CD14-positive monocyte (primary cell): ENCODE results near the gene DNAJC16. TPM values are rescaled to one million over a fixed set of nuclear protein-coding genes. Genes with fewer than 3 reads are reported as not detected.

Source experiments
- DNase-seq, 3 donors: peaks; one replicate each; pipeline ENCODE4 v3.0.0-alpha.2; 2011 to 2022
- H2AFZ ChIP-seq: 2 replicates; pipeline ENCODE4 v1.6.0; 2012; ENCODE audit warnings: mild to moderate bottlenecking, low read depth, low read length, inconsistent platforms; ENCODE audit not compliant: insufficient read depth, poor library complexity, severe bottlenecking
- H3K27ac ChIP-seq, 2 donors: 1 replicate in 1 of 2; 2 replicates in 1 of 2; pipeline ENCODE4 v1.5.1; 2012 to 2013; ENCODE audit warnings: low read length in 2 of 2, control low read depth in 1 of 2, inconsistent platforms in 1 of 2, low read depth in 1 of 2, mild to moderate bottlenecking in 1 of 2
- H3K27me3 ChIP-seq, 2 donors: one replicate each; pipeline versions ENCODE4 v1.6.0 to v1.6.1; 2011 to 2013; ENCODE audit warnings: low read length in 2 of 2; ENCODE audit not compliant: control insufficient read depth in 2 of 2, insufficient read depth in 2 of 2
- H3K36me3 ChIP-seq, 2 donors: replicated peaks in 1 of 2; 1 replicate in 1 of 2; 2 replicates in 1 of 2; pipeline versions ENCODE4 v1.5.1 to v1.6.1; 2012 to 2013; ENCODE audit warnings: low read length in 2 of 2, control low read depth in 1 of 2, inconsistent platforms in 1 of 2, mild to moderate bottlenecking in 1 of 2; ENCODE audit not compliant: insufficient read depth in 2 of 2, control insufficient read depth in 1 of 2
- H3K4me1 ChIP-seq, 2 donors: 1 replicate in 1 of 2; 2 replicates in 1 of 2; pipeline versions ENCODE4 v1.5.1 to v1.6.1; 2012 to 2013; ENCODE audit warnings: low read length in 2 of 2, control low read depth in 1 of 2, inconsistent platforms in 1 of 2, mild to moderate bottlenecking in 1 of 2, moderate library complexity in 1 of 2; ENCODE audit not compliant: insufficient read depth in 2 of 2, control insufficient read depth in 1 of 2
- H3K4me2 ChIP-seq: replicated peaks from 2 replicates; pipeline ENCODE3; 2012; ENCODE audit warnings: low read length, moderate library complexity, mild to moderate bottlenecking; ENCODE audit not compliant: poor library complexity, severe bottlenecking; ENCODE audit errors: extremely low read depth
- H3K4me3 ChIP-seq, 3 experiments: fragments of 200-600 bp in 1 of 3; sonication (generic) in 1 of 3; replicated peaks in 1 of 3; 1 replicate in 2 of 3; 2 replicates in 1 of 3; pipeline ENCODE4 v1.5.1; 2011 to 2013; ENCODE audit warnings: low read length in 3 of 3, mild to moderate bottlenecking in 3 of 3, control low read depth in 2 of 3, low read depth in 2 of 3, inconsistent platforms in 1 of 3, moderate library complexity in 1 of 3
- H3K79me2 ChIP-seq: 2 replicates; pipeline ENCODE4 v1.6.0; 2012; ENCODE audit warnings: mild to moderate bottlenecking, control low read depth, inconsistent platforms, low read length, moderate library complexity; ENCODE audit not compliant: insufficient read depth
- H3K9ac ChIP-seq: 2 replicates; pipeline ENCODE4 v1.6.0; 2017; ENCODE audit warnings: low read length, mild to moderate bottlenecking; ENCODE audit not compliant: insufficient read depth, poor library complexity, severe bottlenecking
- H3K9me3 ChIP-seq, 2 donors: replicated peaks in 1 of 2; 1 replicate in 1 of 2; 2 replicates in 1 of 2; pipeline versions ENCODE4 v1.5.1 to v1.6.1; 2012 to 2013; ENCODE audit warnings: low read length in 2 of 2, control low read depth in 1 of 2; ENCODE audit not compliant: control insufficient read depth in 1 of 2, insufficient read depth in 1 of 2
- H4K20me1 ChIP-seq: 2 replicates; pipeline ENCODE4 v1.6.0; 2012; ENCODE audit warnings: mild to moderate bottlenecking, low read length, control low read depth, moderate library complexity; ENCODE audit not compliant: insufficient read depth
- H3K27ac Mint-ChIP-seq, 7 donors: one replicate each; pipeline ENCODE4 v1.8.0; 2020; ENCODE audit warnings: mild to moderate bottlenecking in 7 of 7, mixed read lengths in 7 of 7, moderate library complexity in 6 of 7, inconsistent platforms in 2 of 7
- H3K27me3 Mint-ChIP-seq, 3 donors: one replicate each; pipeline ENCODE4 v1.8.0; 2021 to 2022; ENCODE audit warnings: low read depth in 3 of 3, mild to moderate bottlenecking in 3 of 3, mixed read lengths in 3 of 3, moderate library complexity in 3 of 3, inconsistent platforms in 1 of 3
- H3K36me3 Mint-ChIP-seq, 2 donors: one replicate each; pipeline ENCODE4 v1.8.0; 2020; ENCODE audit warnings: mixed read lengths in 2 of 2, inconsistent platforms in 1 of 2, mild to moderate bottlenecking in 1 of 2
- H3K4me1 Mint-ChIP-seq: one replicate; pipeline ENCODE4 v1.8.0; 2020; ENCODE audit warnings: mild to moderate bottlenecking, mixed read lengths
- H3K4me3 Mint-ChIP-seq, 2 donors: one replicate each; pipeline ENCODE4 v1.8.0; 2020; ENCODE audit warnings: mild to moderate bottlenecking in 2 of 2, mixed read lengths in 2 of 2, moderate library complexity in 1 of 2
- H3K9me3 Mint-ChIP-seq, 7 donors: one replicate each; pipeline ENCODE4 v1.8.0; 2020 to 2022; ENCODE audit warnings: mixed read lengths in 7 of 7, mild to moderate bottlenecking in 6 of 7, moderate library complexity in 6 of 7, inconsistent platforms in 2 of 7
- CTCF ChIP-seq: fragments of 200-600 bp; IDR thresholded peaks from one replicate; pipeline ENCODE4 v1.8.0; 2022; ENCODE audit warnings: antibody characterized with exemption, mild to moderate bottlenecking
- WGBS: methylation state at CpG from one replicate; pipeline ENCODE4 v1.1.5; 2013; ENCODE audit warnings: missing lambda C conversion rate; ENCODE audit not compliant: insufficient coverage; 5-methylcytosine and 5-hydroxymethylcytosine counted together
- intact Hi-C, 2 donors: fragments of 100-400 bp; cut with micrococcal nuclease; formaldehyde crosslinking; loops; one replicate each; pipeline versions ENCODE4 v1.15.0 to v1.15.1; 2023
- polyA plus RNA-seq, 3 donors: library from polyadenylated mRNA; depleted of rRNA in 1 of 3; unstranded in 2 of 3; stranded (reverse) in 1 of 3; fragments of 300-500 nt in 2 of 3; fragments of >200 nt in 1 of 3; fragmentation: Illumina TruSeq in 2 of 3; gene quantifications; 1 replicate in 2 of 3; 2 replicates in 1 of 3; pipeline ENCODE4 v1.2.3, GENCODE V29; 2012 to 2021

Gene DNAJC16
- polyA plus RNA-seq, 3 donors = 5.4 to 7.8 (median 6.3) TPM

GRCh38 chr1:15524021-15524282, 2.7 kb upstream of the DNAJC16 start, which contains the start of gene CASP9:
Gene CASP9, minus strand, starts transcription at chr1:15524215. Its CDS starts 15 bp downstream, at chr1:15524200.
- peak within 1 kb of the TSS; percentile 84 for H3K4me2 ChIP-seq
- H3K4me3 ChIP-seq = peak within 1 kb of the TSS; percentile 60 to 99 (median 90)
- peaks cover 43% of the 10 kb centered on the region for H3K4me1 Mint-ChIP-seq
- under 1% methylated on average over 25 of the region's 27 CpGs for WGBS
- peaks cover 32 to 37% of the 10 kb centered on the region in 2 donors for H3K4me1 ChIP-seq
- H3K27ac Mint-ChIP-seq = peak within 1 kb of the TSS; percentile 98 to 100 (median 99)
- peak within 1 kb of the TSS; percentile 68 for H2AFZ ChIP-seq
- peaks cover 3 to 5% of the 10 kb centered on the region in 2 donors for H3K36me3 Mint-ChIP-seq
- no peak for DNase-seq
- H3K4me3 Mint-ChIP-seq = peak within 1 kb of the TSS; percentile 85 to 91
- no peaks in the 10 kb centered on the region for H4K20me1 ChIP-seq
- TF ChIP-seq CTCF = no peak
- peak within 1 kb of the TSS; percentile 76 for H3K9ac ChIP-seq
- no peaks in the 10 kb centered on the region for H3K27me3 ChIP-seq
- peaks cover 0 to 1% (median 0%) of the 10 kb centered on the region in 7 donors for H3K9me3 Mint-ChIP-seq
- no peaks in the 10 kb centered on the region for H3K9me3 ChIP-seq
- peaks cover 0 to 3% (median 0%) of the 10 kb centered on the region in 3 donors for H3K27me3 Mint-ChIP-seq
- peaks cover 31% of the 10 kb centered on the region for H3K79me2 ChIP-seq
- intact Hi-C loops = loop anchor here in 1 of 2 donors (5.0 kb wide), 2 partner anchors 112 to 843 kb away; partner anchors contain the start of gene SZRD1
- no peaks in the 10 kb centered on the region for H3K36me3 ChIP-seq
- H3K27ac ChIP-seq = peak within 1 kb of the TSS; percentile 94

DNA sequence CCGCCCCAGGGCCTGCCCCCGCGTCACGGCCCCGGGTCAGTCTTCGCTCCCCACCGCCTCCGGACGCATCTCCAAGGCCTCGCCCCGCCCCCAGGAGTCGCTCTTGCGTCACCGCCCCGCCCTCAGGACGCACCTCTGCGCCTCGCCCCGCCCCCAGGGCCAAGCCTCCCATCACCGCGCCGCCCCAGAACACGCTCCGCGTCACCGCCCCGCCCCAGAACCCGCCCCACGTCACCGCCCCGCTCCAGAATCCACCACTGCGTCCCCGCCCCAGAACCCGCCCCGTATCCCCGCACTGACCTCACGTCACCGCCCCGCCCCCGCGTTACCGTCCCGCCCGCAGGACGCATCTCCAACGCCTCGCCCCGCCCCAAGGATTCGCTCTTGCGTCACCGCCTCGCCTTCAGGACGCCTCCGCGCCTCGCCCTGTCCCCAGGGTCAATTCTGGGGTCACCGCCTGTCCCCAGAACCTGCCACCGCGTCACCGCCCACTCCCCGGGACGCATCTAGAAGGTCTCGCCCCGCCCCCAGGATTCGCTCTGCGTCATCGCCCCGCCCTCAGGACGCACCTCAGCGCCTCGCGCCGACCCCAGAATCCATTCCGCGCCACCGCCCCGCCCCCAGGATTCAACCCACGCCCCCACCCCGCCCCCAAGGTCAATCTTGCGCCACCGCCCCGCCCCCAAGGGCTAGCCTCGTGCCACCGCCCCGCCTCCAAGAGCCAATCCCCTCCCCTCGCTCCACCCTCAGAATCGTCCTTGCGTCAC, 2.2 kb upstream of the DNAJC16 start:
- Mint-ChIP-seq H3K4me1 (peaks cover 43% of the 10 kb centered on the region), H3K27me3 (peaks cover 0 to 3% (median 0%) of the 10 kb centered on the region in 3 donors), H3K9me3 (peaks cover 0 to 1% (median 0%) of the 10 kb centered on the region in 7 donors), H3K4me3 (peak overlapping the region; percentile 85 to 91), H3K36me3 (peaks cover 1 to 3% of the 10 kb centered on the region in 2 donors), H3K27ac (peak overlapping the region; percentile 98 to 100 (median 99))
- Histone ChIP-seq H4K20me1 (no peaks in the 10 kb centered on the region), H3K79me2 (peaks cover 31% of the 10 kb centered on the region), H2AFZ (no peak overlapping the region), H3K9ac (peak overlapping the region; percentile 76), H3K4me2 (peak overlapping the region; percentile 84), H3K27ac (peak overlapping the region; percentile 94), H3K9me3 (no peaks in the 10 kb centered on the region), H3K36me3 (no peaks in the 10 kb centered on the region), H3K4me3 (peak overlapping the region; percentile 59 to 99 (median 90)), H3K4me1 (peaks cover 32 to 37% of the 10 kb centered on the region in 2 donors), H3K27me3 (no peaks in the 10 kb centered on the region)
- intact Hi-C loops = loop anchor here (5.0 kb wide), 3 partner anchors 93 to 843 kb away; partner anchors contain the start of genes DDI2 (in 2 of the 2) and SZRD1 (in 1 of the 2)
- DNase-seq = peak; percentile 96 to 100 (median 99)
- no peak for TF ChIP-seq CTCF
- under 1% methylated on average over 55 of the region's 88 CpGs for WGBS
